NOMO-1 (cell line): ENCODE measurements around the gene AUH.
A peak's percentile ranks its signal among the peaks of the same experiment; 100 is the strongest.
"Not testable (repeated sequence)": the region's sequence is repeated elsewhere in the genome, so short reads cannot be mapped to it uniquely, and the experiment has no call there.

Experiments
- DNase-seq, 2 experiments: peaks; one replicate each; lab custom pipeline; 2025; ENCODE audit not compliant: unreplicated experiment in 2 of 2; lab: John Stamatoyannopoulos, UW

AUH gene

DNA sequence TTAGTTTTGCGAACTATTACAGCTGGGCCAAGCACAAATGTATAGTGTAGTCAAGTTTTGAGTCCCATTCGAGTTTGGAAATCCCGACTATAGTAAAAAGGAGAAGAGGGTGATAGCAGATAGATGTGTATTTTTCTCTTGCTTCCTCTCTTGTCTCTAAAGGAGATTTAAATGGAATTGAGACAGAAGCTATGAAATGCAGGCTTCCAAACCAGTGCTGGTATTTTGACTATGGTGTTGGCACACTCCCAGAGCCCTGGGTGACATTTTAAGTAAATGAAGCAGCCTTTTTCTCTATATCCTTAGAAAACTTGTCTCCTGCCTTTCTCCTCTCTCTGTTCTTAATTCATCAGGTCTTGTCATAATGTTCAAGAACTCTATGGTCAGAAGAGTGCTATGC lies 17.7 kb upstream of the AUH start:
- DNase-seq: no peak

- DNase-seq: no peak
Observed at GRCh38 chr9:91378695-91379127, 17.0 kb upstream of the AUH start.

DNA sequence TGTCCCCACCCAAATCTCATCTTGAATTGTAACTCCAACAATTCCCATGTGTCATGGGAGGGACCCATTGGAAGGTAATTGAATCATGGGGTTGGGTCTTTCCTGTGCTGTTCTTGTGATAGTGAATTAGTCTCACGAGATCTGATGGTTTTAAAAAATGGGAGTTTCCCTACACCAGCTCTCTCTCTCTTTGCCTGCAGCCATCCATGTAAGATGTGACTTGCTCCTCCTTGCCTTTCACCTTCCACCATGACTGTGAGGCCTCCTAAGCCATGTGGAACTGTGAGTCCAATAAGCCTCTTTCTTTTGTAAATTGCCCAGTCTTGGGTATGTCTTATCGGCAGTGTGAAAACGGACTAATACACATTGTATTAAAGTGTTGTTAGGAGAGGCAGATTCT lies 16.3 kb upstream of the AUH start:
- DNase-seq: not testable (repeated sequence)

GRCh38 chr9:91376239-91376638 lies 14.5 kb upstream of the AUH start:
- no peak for DNase-seq

DNA sequence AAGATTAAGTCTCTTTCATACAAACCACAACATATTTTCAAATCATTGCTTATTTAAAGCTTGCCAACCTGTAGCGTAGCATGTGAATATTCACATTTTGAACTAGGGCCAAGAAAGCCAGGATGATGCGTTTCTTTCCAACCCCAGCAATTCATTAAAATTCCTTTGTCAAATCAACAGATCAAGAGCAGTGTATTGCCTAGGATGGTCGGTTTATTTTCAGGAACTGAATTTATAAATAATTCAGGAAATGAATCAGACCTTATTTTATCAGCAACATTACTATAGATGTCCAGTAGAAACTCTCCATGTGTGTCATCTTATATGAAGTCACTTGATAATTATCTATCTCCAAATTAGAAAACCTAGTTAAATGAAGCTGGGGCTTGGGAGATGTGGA lies 13.2 kb upstream of the AUH start:
- DNase-seq: no peak

GRCh38 chr9:91371894-91372293 lies 10.2 kb upstream of the AUH start:
- no peak for DNase-seq

DNA sequence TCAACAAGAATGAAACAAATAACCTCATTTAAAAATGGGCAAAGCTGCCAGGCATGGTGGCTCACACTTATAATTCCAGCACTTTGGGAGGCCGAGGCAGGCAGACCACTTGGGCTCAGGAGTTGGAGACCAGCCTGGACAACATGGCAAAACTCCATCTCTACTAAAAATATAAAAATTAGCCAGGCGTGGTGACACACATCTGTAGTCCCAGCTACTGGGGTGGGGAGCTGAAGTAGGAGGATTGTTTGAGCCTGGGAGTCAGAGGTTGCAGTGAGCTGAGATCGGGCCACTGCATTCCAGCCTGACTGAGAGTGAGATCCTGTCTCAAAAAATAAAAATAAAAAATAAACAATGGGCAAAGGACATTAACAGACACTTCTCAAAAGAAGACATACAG lies 8.3 kb upstream of the AUH start:
- not testable (repeated sequence) for DNase-seq

DNA sequence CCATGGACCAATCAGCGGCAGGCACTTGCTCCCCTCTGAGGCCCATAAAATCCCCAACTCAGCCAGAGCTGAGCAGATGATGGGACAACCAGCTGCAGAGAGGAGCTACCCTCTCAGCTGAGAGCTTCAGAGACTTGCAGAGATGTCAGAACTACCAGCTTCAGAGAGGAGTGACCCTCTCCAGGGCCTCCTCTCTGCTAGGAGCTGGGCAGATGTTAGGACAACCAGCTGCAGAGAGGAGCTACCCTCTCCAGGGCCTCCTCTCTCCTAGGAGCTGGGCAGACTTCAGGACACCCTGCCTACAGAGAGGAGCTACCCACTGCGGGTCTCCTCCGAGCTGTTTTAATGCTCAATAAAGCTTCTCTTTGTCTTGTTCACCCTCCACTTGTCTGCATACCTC lies 3.0 kb upstream of the AUH start:
- no peak for DNase-seq

DNA sequence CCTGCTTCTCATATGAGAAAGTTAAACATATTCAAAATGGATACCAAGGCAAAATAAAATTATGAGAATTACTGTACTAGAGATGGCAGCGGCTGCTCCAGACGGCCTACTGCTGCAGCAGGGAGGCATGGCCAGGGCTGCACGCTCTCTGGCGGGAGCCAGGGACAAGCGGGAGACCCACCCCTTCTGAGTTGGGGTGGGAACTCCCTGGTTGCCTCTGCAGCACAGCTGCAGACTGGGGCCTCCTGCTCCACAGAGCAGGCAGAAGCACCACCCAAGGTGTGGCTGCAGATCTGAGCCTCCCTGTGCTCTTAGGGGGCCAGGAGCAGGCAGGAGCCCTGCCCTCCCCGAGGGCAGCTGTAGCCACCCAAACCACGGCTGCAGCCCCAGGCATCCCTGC lies 2.3 kb upstream of the AUH start:
- no peak for DNase-seq

DNA sequence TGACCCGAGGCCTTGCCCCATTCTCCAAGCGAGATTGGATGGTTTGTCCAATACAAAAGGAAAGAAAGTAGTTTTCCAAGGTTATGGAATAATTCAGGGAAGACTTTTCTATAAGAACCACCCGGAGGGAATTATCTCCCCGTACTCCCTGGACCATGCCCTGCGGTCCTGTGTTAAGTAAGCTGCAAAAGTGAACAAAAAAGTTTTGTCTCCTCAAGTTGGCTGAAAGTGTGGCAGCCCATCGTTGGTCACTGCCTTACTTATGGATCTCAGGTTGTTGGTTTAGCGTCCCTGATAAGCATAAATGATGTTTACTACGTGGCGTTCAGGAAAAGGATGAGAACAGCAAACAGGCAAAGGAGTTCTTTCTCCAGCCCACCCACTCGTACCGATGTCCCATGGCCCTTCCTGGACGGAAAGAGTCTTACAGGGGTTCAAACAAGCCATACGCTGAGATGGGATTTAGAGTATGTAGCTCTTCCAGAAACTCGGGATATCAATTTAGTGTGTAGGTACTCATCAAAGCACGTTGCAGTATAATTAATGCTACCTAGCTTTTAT lies 413 bp upstream of the AUH start:
- no peak for DNase-seq

DNA sequence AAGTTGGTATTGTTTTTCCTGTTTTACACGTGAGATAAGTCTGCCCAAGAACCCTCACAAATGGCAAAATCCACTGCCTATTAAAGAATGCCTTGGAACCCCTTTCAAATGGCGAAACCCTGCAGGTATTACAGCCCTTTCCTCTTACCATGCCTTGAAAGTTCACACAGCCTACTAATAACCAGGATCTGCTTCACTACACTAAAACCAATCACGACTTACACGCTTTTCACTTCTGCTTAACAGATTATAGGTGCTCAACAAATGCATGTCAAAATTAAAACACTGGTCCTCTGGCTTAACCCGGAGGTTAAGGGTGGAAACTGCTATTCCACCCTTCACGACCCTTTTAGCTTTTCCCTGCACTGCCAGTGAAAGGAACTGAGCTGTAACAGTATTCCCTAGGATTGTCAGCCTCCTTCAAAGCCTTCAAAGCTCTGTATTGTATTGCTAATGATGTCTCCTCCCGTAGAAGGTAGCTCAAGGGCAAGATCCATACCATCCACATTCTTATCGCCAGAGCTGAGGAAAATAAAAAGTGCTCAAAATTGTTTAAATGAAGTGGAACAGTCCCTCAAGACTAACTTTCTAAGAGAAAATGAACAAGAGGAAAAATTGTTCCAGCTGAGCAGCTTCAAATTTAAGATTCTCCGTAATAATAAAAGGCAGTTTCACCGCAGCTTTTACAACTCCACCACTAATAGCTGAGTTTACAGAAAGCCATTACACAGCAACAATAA lies 997 bp downstream of the AUH start:
- no peak for DNase-seq

- DNase-seq: no peak
Observed at GRCh38 chr9:91359734-91360470, 1.8 kb downstream of the AUH start.

DNA sequence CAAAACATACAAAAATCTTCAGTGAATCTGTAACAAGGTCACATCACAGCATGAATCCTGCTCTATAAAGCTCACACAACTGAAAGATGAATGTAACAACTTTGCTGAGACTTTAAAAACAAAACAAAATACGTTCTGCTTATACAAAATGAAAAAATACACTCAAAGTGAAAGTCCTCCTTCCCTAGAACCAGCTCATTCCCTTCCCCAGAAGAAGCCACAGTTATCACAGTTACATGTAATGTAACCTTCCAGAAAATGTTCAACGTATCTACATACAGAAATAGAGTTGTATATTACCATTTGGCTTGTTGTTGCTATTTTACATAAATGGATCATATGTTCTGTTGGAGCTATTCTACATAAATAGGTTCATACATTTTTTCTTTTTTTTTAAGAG lies 2.6 kb downstream of the AUH start:
- DNase-seq: no peak

- DNase-seq: no peak
Observed at GRCh38 chr9:91354881-91355280, 6.8 kb downstream of the AUH start.

GRCh38 chr9:91349115-91349555 lies 12.6 kb downstream of the AUH start:
- DNase-seq: peak in 1 of 2 experiments; percentile 3

- no peak for DNase-seq
Observed at GRCh38 chr9:91348191-91348807, 13.4 kb downstream of the AUH start.

- no peak for DNase-seq
Observed at GRCh38 chr9:91347377-91347776, 14.3 kb downstream of the AUH start.

GRCh38 chr9:91346644-91347043 lies 15.1 kb downstream of the AUH start:
- DNase-seq: no peak

GRCh38 chr9:91345978-91346377 lies 15.7 kb downstream of the AUH start:
- DNase-seq: no peak

DNA sequence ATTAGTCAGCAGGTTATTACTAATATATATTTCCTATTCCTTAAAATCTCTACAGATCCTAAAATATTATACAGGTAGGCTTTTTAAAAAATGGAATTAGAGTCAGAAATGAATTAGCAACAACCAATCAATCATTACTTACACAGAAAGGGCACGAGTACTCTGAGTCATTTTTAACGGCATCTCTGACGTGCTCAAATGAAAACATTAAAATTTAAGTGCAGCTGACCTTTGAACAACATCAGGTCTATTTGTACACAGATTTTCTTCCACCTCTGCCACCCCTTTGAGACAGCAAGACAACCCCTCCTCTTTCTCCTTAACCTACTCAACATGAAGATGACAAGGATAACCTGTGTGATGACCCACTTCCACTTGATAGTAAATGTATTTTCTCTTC lies 19.1 kb downstream of the AUH start:
- no peak for DNase-seq

- DNase-seq: no peak
Observed at GRCh38 chr9:91341749-91342148, 20.0 kb downstream of the AUH start.
